Kidney (tissue), 14 donors: ENCODE measurements around the gene DYDC1. TPM values are rescaled to one million over a fixed set of nuclear protein-coding genes. Genes with fewer than 3 reads are reported as not detected.

Experiments used
- DNase-seq, 5 donors: peaks; one replicate each; pipeline ENCODE4 v3.0.0-alpha.2; 2013 to 2020
- FAIRE-seq: peaks from 2 replicates; lab custom pipeline; 2012; peaks lifted over from hg19 to GRCh38; lab: Jason Lieb, UNC
- H3K27ac ChIP-seq, 2 donors: one replicate each; pipeline ENCODE4 v1.7.0; 2013; ENCODE audit warnings: low read depth in 2 of 2, low read length in 2 of 2, inconsistent platforms in 1 of 2
- H3K27me3 ChIP-seq: one replicate; pipeline ENCODE4 v1.7.1; 2013; ENCODE audit warnings: low read length, inconsistent platforms; ENCODE audit not compliant: control insufficient read depth, insufficient read depth
- H3K36me3 ChIP-seq, 3 donors: one replicate each; pipeline versions ENCODE4 v1.7.0 to v1.7.1; 2013; ENCODE audit warnings: low read length in 3 of 3, control low read depth in 1 of 3, inconsistent platforms in 1 of 3; ENCODE audit not compliant: insufficient read depth in 3 of 3, control insufficient read depth in 2 of 3
- H3K4me1 ChIP-seq, 3 donors: one replicate each; pipeline versions ENCODE4 v1.7.0 to v1.7.1; 2013; ENCODE audit warnings: low read length in 3 of 3, inconsistent platforms in 1 of 3, low read depth in 1 of 3; ENCODE audit not compliant: control insufficient read depth in 2 of 3, insufficient read depth in 2 of 3
- H3K4me3 ChIP-seq, 3 donors: one replicate each; pipeline versions ENCODE4 v1.7.0 to v1.8.1; 2013; ENCODE audit warnings: low read length in 3 of 3, control low read depth in 1 of 3, inconsistent platforms in 1 of 3
- H3K9ac ChIP-seq, 3 donors: one replicate each; pipeline versions ENCODE4 v1.7.0 to v1.7.1; 2013; ENCODE audit warnings: low read length in 3 of 3, control low read depth in 1 of 3, inconsistent platforms in 1 of 3
- H3K9me3 ChIP-seq, 3 donors: one replicate each; pipeline versions ENCODE4 v1.7.0 to v1.7.1; 2013; ENCODE audit warnings: low read length in 3 of 3, control low read depth in 1 of 3, inconsistent platforms in 1 of 3; ENCODE audit not compliant: control insufficient read depth in 2 of 3, insufficient read depth in 1 of 3
- CTCF ChIP-seq: IDR thresholded peaks from 3 replicates; pipeline ENCODE4 v1.5.1; 2012; ENCODE audit warnings: mild to moderate bottlenecking, moderate library complexity, borderline replicate concordance; ENCODE audit not compliant: insufficient read depth; ENCODE audit errors: extremely low read depth
- intact Hi-C: fragments of 100-400 bp; cut with DNase I; formaldehyde crosslinking; loops from one replicate; pipeline ENCODE4 v1.11.1; 2022
- polyA plus RNA-seq: library from polyadenylated mRNA; stranded (reverse); fragments of 350-450 nt; fragmentation: Illumina TruSeq; extraction: RNeasy Lipid Tissue Mini Kit (QIAGEN cat#74804); gene quantifications from one replicate; pipeline ENCODE4 v1.2.3, GENCODE V29; 2014; ENCODE audit warnings: low read depth, low replicate concordance; ENCODE audit not compliant: insufficient read depth
- total RNA-seq: library from RNA; stranded (reverse); fragmentation: NEBNext Ultra II Directional; extraction: Animal tissue kit (Norgen Biotek cat#: 25700); gene quantifications from one replicate; pipeline ENCODE4 v1.2.1, GENCODE V29; 2021
- donor health status: control.
- donor health status: control.
- donor health status: control.
- donor health status: control.
- donor health status: control.
- donor health status: DM: yes; HTN: yes; CAD: no.
- donor health status: Normal renal cell carcinoma (clear cell type).

The DYDC1 gene
- total and polyA plus RNA-seq, 2 donors from 2014 or later: not detected

- intact Hi-C loops: no loop called here
- no peak overlapping the region for H3K27ac ChIP-seq
- DNase-seq (no peak), FAIRE-seq (no peak)
- no peaks in the 10 kb centered on the region for H3K36me3 ChIP-seq
- H3K27me3 ChIP-seq: no peaks in the 10 kb centered on the region
- H3K4me1 ChIP-seq: no peaks in the 10 kb centered on the region
- H3K9ac ChIP-seq: no peak overlapping the region
- no peaks in the 10 kb centered on the region for H3K9me3 ChIP-seq
- no peak overlapping the region for H3K4me3 ChIP-seq
- no peak for TF ChIP-seq CTCF
Observed at GRCh38 chr10:80350251-80350650, 6.3 kb downstream of the DYDC1 start.

DNA sequence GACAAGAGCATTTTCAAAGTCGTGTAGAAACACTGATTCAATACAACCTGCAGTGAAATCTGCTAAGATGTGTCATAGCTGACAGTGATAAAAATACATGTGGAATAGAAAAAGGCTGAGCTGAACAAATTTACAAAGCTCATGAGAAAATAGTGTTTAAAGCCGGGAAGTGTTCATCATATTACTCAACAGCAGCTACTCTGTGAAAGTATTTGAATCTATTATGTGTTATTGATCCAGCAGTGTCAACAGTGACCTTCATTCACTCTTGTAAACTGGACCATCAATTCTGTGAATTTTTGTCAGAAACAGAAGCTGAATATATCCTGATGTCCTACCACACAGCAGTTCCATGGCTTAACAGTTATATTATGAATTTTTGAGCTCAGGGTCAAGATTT lies 11.6 kb downstream of the DYDC1 start:
- Histone ChIP-seq H3K36me3 (no peaks in the 10 kb centered on the region), H3K27me3 (no peaks in the 10 kb centered on the region), H3K9ac (no peak overlapping the region), H3K27ac (no peak overlapping the region), H3K4me1 (no peaks in the 10 kb centered on the region), H3K9me3 (no peaks in the 10 kb centered on the region), H3K4me3 (no peak overlapping the region)
- intact Hi-C loops: no loop called here
- FAIRE-seq: no peak
- TF ChIP-seq CTCF: no peak
- DNase-seq: no peak

DNA sequence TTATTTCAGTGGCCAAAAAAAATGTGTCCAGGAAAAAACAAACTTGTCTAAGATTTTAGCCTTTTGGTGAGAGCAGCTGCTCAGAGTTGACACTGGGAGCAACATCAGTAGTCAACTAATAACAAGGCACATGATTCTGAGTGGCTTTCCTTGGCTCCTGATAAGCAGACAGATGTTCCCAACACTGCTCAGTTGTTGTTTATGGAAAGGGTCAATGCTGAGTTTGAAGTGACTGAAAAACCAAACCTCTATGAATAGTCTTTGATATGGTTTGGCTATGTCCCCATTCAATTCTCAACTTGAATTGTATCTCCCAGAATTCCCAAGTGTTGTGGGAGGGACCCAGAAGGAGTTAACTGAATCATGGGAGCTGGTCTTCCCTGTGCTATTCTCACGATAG lies 12.3 kb downstream of the DYDC1 start:
- no peak for FAIRE-seq

More for the DNA sequence above, 12.3 kb downstream of the DYDC1 start:
- Histone ChIP-seq H3K27me3 (no peaks in the 10 kb centered on the region), H3K9ac (no peak overlapping the region), H3K27ac (no peak overlapping the region), H3K4me1 (no peaks in the 10 kb centered on the region), H3K36me3 (no peaks in the 10 kb centered on the region), H3K9me3 (no peaks in the 10 kb centered on the region), H3K4me3 (no peak overlapping the region)
- TF ChIP-seq CTCF: no peak
- intact Hi-C loops: no loop called here
- DNase-seq: no peak
